Cerebellar nuclear complex (tissue), 1 donor: ENCODE measurements around the gene TMEM245.

Experiments
- DNase-seq, 2 experiments: peaks; one replicate each; lab custom pipeline; 2025; lab: John Stamatoyannopoulos, UW

Gene TMEM245

GRCh38 chr9:109101202-109101595 is 18.5 kb downstream of the TMEM245 start:
- DNase-seq: no peak

- DNase-seq: no peak
Observed at GRCh38 chr9:109100543-109101201, 19.1 kb downstream of the TMEM245 start.

GRCh38 chr9:109098960-109099308 is 20.8 kb downstream of the TMEM245 start:
- DNase-seq: no peak

- DNase-seq: no peak
Observed at GRCh38 chr9:109098171-109098959, 21.4 kb downstream of the TMEM245 start.

- DNase-seq: no peak
Observed at GRCh38 chr9:109097146-109097545, 22.6 kb downstream of the TMEM245 start.

- DNase-seq: no peak
Observed at GRCh38 chr9:109095321-109095720, 24.4 kb downstream of the TMEM245 start.

- no peak for DNase-seq
Observed at GRCh38 chr9:109094268-109094667, 25.5 kb downstream of the TMEM245 start.

- DNase-seq: no peak
Observed at GRCh38 chr9:109092587-109092986, 27.2 kb downstream of the TMEM245 start.

- DNase-seq: no peak
Observed at GRCh38 chr9:109092051-109092580, 27.6 kb downstream of the TMEM245 start.

GRCh38 chr9:109088221-109088620 is 31.5 kb downstream of the TMEM245 start:
- DNase-seq: no peak

GRCh38 chr9:109087795-109088194 is 32.0 kb downstream of the TMEM245 start:
- no peak for DNase-seq

GRCh38 chr9:109086221-109086620 is 33.5 kb downstream of the TMEM245 start:
- no peak for DNase-seq

GRCh38 chr9:109085510-109085909 is 34.2 kb downstream of the TMEM245 start:
- no peak for DNase-seq

GRCh38 chr9:109083813-109084405 is 35.8 kb downstream of the TMEM245 start:
- DNase-seq: no peak

GRCh38 chr9:109083141-109083540 is 36.6 kb downstream of the TMEM245 start:
- no peak for DNase-seq

- no peak for DNase-seq
Observed at GRCh38 chr9:109082091-109082620, 37.6 kb downstream of the TMEM245 start.

GRCh38 chr9:109074236-109074889 is 45.4 kb downstream of the TMEM245 start:
- no peak for DNase-seq

- no peak for DNase-seq
Observed at GRCh38 chr9:109072821-109073435, 46.8 kb downstream of the TMEM245 start.

GRCh38 chr9:109072133-109072692 is 47.5 kb downstream of the TMEM245 start:
- DNase-seq: no peak

- DNase-seq: no peak
Observed at GRCh38 chr9:109068764-109069163, 51.0 kb downstream of the TMEM245 start.

- DNase-seq: no peak
Observed at GRCh38 chr9:109064963-109065702, 54.6 kb downstream of the TMEM245 start.
